Stomach (tissue), 9 donors: ENCODE data around the gene RHCG. TPM values are rescaled to one million over a fixed set of nuclear protein-coding genes. Genes with fewer than 3 reads are reported as not detected.
A peak's percentile ranks its signal among the peaks of the same experiment; 100 is the strongest.

Experiments used
- DNase-seq, 2 donors: peaks; one replicate each; pipeline versions ENCODE4 v3.0.0 to v3.0.0-alpha.2; 2013 to 2019
- H3K27ac ChIP-seq, 5 donors: fragments of 200-600 bp in 4 of 5; sonication (generic) in 4 of 5; one replicate each; pipeline ENCODE4 v1.5.1; 2013 to 2019; ENCODE audit warnings: mild to moderate bottlenecking in 1 of 5, moderate library complexity in 1 of 5
- H3K27me3 ChIP-seq, 3 donors: fragments of 200-600 bp; sonication (generic); one replicate each; pipeline ENCODE4 v1.5.1; 2017 to 2019; ENCODE audit warnings: mixed run types in 1 of 3
- H3K36me3 ChIP-seq, 4 donors: fragments of 200-600 bp; sonication (generic); 1 replicate in 3 of 4; 2 replicates in 1 of 4; pipeline ENCODE4 v1.5.1; 2016 to 2019
- H3K4me1 ChIP-seq, 4 donors: fragments of 200-600 bp; sonication (generic); one replicate each; pipeline ENCODE4 v1.5.1; 2016 to 2019
- H3K4me3 ChIP-seq, 4 donors: fragments of 200-600 bp; sonication (generic) in 3 of 4; one replicate each; pipeline ENCODE4 v1.5.1; 2016 to 2019; ENCODE audit warnings: mild to moderate bottlenecking in 1 of 4
- H3K9me3 ChIP-seq, 4 donors: fragments of 200-600 bp; sonication (generic); one replicate each; pipeline ENCODE4 v1.5.1; 2016 to 2019
- CTCF ChIP-seq, 7 experiments: fragments of 450-650 bp in 4 of 7; fragments of 200-600 bp in 3 of 7; sonication (generic) in 3 of 7; IDR thresholded peaks; one replicate each; pipeline ENCODE4 v1.5.1; 2016 to 2019; ENCODE audit warnings: antibody characterized with exemption in 7 of 7, control low read depth in 2 of 7, mild to moderate bottlenecking in 1 of 7
- EP300 ChIP-seq: sonication (generic); formaldehyde crosslinking; IDR thresholded peaks from one replicate; pipeline ENCODE4 v1.6.1; 2017; ENCODE audit warnings: antibody characterized with exemption
- POLR2A ChIP-seq, 4 donors: fragments of 450-650 bp; IDR thresholded peaks; one replicate each; pipeline ENCODE4 v1.6.1; 2016; ENCODE audit warnings: antibody characterized with exemption in 4 of 4, control low read depth in 2 of 4, mild to moderate bottlenecking in 1 of 4, moderate library complexity in 1 of 4
- POLR2AphosphoS5 ChIP-seq, 3 donors: sonication (generic); formaldehyde crosslinking; IDR thresholded peaks; one replicate each; pipeline ENCODE4 v1.6.1; 2016; ENCODE audit warnings: antibody characterized with exemption in 3 of 3
- WGBS, 5 donors: extraction: QIAGEN DNeasy Blood & Tissue Kit in 3 of 5; methylation state at CpG; one replicate each; pipeline versions ENCODE4 v1.1.5 to v1.1.7; 2013 to 2018; 5-methylcytosine and 5-hydroxymethylcytosine counted together
- intact Hi-C: fragments of 100-400 bp; cut with DNase I; formaldehyde crosslinking; loops from one replicate; pipeline ENCODE4 v1.15.1; 2023; ENCODE audit warnings: low total_unique reads
- polyA plus RNA-seq, 3 donors: library from polyadenylated mRNA; stranded (reverse); fragments of 200-250 nt; gene quantifications; one replicate each; pipeline ENCODE4 v1.2.3, GENCODE V29; 2013
- total RNA-seq, 5 donors: library from RNA; depleted of rRNA; stranded (reverse); fragments of >200 nt; gene quantifications; one replicate each; pipeline versions ENCODE4 v1.1.0 to v1.2.3, GENCODE V29; 2014 to 2016
- donor health status: healthy with polysubstance abuse.
- donor health status: Bipolar disorder and iron deficiency.
- donor health status: healthy.

RHCG gene
- total and polyA plus RNA-seq, 8 donors = 0.19 to 1,120 (median 4.4) TPM; not detected in 2

GRCh38 chr15:89489376-89489775 is 7.0 kb downstream of the RHCG start:
- Histone ChIP-seq H3K4me3 (no peak overlapping the region), H3K9me3 (no peaks in the 10 kb centered on the region), H3K27me3 (peaks cover 0 to 90% (median 54%) of the 10 kb centered on the region in 3 donors), H3K27ac (no peak overlapping the region), H3K36me3 (no peaks in the 10 kb centered on the region), H3K4me1 (peaks cover 0 to 8% (median 3%) of the 10 kb centered on the region in 4 donors)
- DNase-seq = no peak
- TF ChIP-seq CTCF (IDR thresholded peaks at IDR 0.05) (no peak), EP300 (no peak)
- 43 to 63% (median 58%) methylated on average over 4 of the region's 4 CpGs for WGBS, 5 donors
- intact Hi-C loops = no loop called here

DNA sequence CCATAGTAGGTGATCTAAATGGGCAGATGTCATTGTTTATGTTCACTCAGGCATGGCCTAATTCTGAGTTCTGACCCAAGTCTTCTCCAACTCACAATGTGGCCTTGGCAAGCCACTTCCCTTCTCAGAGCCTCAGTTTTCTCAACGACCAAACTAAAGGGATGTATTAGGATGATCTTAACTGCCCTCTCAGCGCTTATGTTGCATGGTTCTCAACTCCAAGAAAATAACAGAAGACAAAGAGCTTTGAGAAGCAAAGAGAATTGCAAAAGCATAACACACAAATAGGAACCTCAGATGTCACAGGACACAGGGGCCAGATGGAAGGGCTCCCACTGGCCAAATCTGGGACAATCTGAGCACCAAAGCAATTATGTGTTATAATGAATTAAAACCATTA is 8.6 kb downstream of the RHCG start:
- Histone ChIP-seq H3K27me3 (peaks cover 0 to 87% (median 42%) of the 10 kb centered on the region in 3 donors), H3K4me1 (peaks cover 0 to 8% (median 3%) of the 10 kb centered on the region in 4 donors), H3K27ac (no peak overlapping the region), H3K4me3 (no peak overlapping the region), H3K36me3 (no peaks in the 10 kb centered on the region), H3K9me3 (no peaks in the 10 kb centered on the region)
- intact Hi-C loops = no loop called here
- no peak for TF ChIP-seq POLR2A (IDR thresholded peaks at IDR 0.05)
- TF ChIP-seq EP300 = no peak
- no peak for TF ChIP-seq CTCF (IDR thresholded peaks at IDR 0.05)
- TF ChIP-seq POLR2AphosphoS5 (IDR thresholded peaks at IDR 0.05) = no peak
- WGBS, 5 donors = 64 to 74% (median 68%) methylated on average over 2 of the region's 2 CpGs
- DNase-seq = no peak

DNA sequence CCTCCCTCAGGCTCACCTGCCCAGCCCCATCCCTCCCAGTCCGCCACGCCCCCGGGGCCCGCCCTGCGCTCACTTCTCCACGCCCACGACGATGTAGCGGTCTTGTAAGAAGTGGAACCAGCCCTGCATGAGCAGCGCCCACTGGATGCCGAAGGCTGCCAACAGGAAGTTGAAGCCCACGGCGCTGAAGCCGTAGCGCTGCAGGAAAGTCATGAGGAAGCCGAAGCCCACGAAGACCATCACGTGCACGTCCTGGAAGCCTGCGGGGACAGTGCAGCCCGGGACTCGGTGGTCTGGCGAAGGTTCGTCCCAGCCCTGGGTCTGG is 9.7 kb downstream of the RHCG start:
- Histone ChIP-seq H3K4me3 (no peak overlapping the region), H3K27ac (no peak overlapping the region), H3K4me1 (peaks cover 0 to 8% (median 3%) of the 10 kb centered on the region in 4 donors), H3K27me3 (peaks cover 0 to 86% (median 35%) of the 10 kb centered on the region in 3 donors), H3K36me3 (no peaks in the 10 kb centered on the region), H3K9me3 (no peaks in the 10 kb centered on the region)
- 19 to 25% (median 23%) methylated on average over 7 to 24 of the region's 24 CpGs for WGBS, 5 donors
- intact Hi-C loops = no loop called here
- peak in 1 of 2 donors; percentile 44 for DNase-seq
- TF ChIP-seq POLR2AphosphoS5 (IDR thresholded peaks at IDR 0.05) = no peak
- no peak for TF ChIP-seq CTCF (IDR thresholded peaks at IDR 0.05)
- no peak for TF ChIP-seq EP300
- no peak for TF ChIP-seq POLR2A (IDR thresholded peaks at IDR 0.05)

GRCh38 chr15:89483079-89483478 is 13.3 kb downstream of the RHCG start:
- peaks cover 0 to 80% (median 23%) of the 10 kb centered on the region in 3 donors for H3K27me3 ChIP-seq
- H3K4me1 ChIP-seq = peaks cover 0 to 8% (median 3%) of the 10 kb centered on the region in 4 donors
- H3K4me3 ChIP-seq = no peak overlapping the region
- H3K36me3 ChIP-seq = no peaks in the 10 kb centered on the region
- no peaks in the 10 kb centered on the region for H3K9me3 ChIP-seq
- 72 to 81% (median 77%) methylated on average over 6 of the region's 6 CpGs for WGBS, 5 donors
- H3K27ac ChIP-seq = no peak overlapping the region
- TF ChIP-seq EP300 (no peak), POLR2AphosphoS5 (IDR thresholded peaks at IDR 0.05) (no peak), POLR2A (IDR thresholded peaks at IDR 0.05) (no peak), CTCF (IDR thresholded peaks at IDR 0.05) (no peak)
- intact Hi-C loops = no loop called here
- DNase-seq = no peak
